SK-N-DZ (cell line): ENCODE results near the gene CMC2. TPM values are rescaled to one million over a fixed set of nuclear protein-coding genes. Genes with fewer than 3 reads are reported as not detected.

Experiments
- DNase-seq: peaks from one replicate; pipeline ENCODE4 v3.0.0-alpha.2; 2015; ENCODE audit warnings: low spot score
- polyA plus RNA-seq, 2 experiments: library from polyadenylated mRNA; depleted of rRNA; stranded (reverse); fragments of >200 nt; gene quantifications; 2 replicates each; pipeline ENCODE4 v1.2.3, GENCODE V29; 2014

The CMC2 gene
- 182 and 271 TPM in 2 replicates for polyA plus RNA-seq (2014; cell fraction: cytosol; rRNA removed)
- 107 and 121 TPM in 2 replicates for polyA plus RNA-seq (2014; cell fraction: nucleus; rRNA removed)

DNA sequence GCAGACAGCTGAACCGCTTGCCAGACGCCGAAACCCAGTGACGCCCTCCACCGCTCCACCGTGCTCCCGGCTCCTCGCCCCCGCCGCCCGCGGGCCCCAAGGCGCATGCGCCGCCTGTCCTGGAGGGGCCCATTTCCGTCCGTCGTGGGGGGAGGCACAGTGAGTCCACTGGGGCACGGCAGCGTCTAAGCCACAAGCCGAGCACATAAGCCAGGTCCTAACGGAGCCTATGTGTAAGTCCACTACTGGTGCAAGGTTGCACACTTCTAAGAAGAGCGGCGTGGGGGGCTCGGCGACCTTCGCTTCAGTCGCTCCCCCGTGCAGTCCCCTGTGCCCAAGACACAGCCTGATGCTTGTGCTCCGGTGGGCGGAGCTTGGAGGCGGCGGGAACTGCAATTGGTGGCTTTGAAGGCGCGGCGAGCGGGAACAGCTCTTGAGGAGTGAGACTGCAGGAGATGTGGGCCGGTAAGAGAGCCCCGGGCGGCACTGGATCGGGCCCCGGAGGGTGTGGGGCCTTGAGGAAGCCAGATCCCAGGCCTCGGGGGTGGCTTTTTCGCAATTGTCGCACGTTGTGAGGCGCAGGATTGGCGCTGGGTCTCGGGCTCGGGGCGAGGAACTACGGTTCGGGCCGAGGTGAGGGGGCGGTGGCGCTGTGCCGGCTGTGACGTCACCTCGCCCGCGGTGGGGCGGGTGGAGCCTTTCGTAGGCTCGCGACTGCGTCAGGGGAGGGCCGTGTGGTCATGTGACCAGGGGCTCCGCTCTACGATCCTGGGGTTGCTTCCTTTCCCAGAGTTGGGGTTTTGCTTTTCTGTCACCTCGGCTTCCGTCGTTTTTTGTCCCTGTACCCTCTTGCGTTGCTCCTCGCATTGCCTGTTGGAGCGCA, at the start of gene CMC2, which contains the start of gene CENPN:
Gene CMC2, minus strand, starts transcription at position 73 of the 883 bp plus-strand sequence. CDS start 9,491 bp downstream, outside the sequence.
Gene CENPN, plus strand, starts transcription at position 402 of the 883 bp plus-strand sequence. CDS start 4,726 bp downstream, outside the sequence.
- DNase-seq = peak; percentile 100

- DNase-seq = no peak
Observed at GRCh38 chr16:81053761-81054160, 47.1 kb upstream of the CMC2 start.

- no peak for DNase-seq
Observed at GRCh38 chr16:81042821-81043220, 36.1 kb upstream of the CMC2 start.

DNA sequence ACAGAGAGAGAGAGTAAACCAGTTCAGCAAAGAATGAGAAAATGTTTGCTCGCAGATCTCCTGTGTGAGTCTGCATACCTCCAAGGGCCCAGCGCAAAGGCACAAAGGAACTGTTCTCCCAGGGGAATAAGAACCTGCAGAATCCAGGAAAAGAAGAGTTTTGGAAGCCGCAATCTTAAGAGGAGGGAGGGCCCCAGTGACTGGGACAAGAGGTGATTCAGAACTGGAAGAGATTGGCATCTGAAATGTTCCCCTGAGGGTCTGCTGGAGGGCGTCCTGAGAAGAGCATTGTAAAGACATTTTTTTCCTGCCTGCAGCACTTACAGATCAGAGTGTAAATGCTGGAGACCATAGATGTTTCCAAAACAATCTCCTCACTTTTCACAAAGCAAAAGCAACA, 35.0 kb upstream of the CMC2 start:
- DNase-seq = no peak

GRCh38 chr16:81040842-81041241, 34.2 kb upstream of the CMC2 start:
- DNase-seq = no peak

- DNase-seq = peak; percentile 29
Observed at GRCh38 chr16:81040131-81040530, 33.4 kb upstream of the CMC2 start.

DNA sequence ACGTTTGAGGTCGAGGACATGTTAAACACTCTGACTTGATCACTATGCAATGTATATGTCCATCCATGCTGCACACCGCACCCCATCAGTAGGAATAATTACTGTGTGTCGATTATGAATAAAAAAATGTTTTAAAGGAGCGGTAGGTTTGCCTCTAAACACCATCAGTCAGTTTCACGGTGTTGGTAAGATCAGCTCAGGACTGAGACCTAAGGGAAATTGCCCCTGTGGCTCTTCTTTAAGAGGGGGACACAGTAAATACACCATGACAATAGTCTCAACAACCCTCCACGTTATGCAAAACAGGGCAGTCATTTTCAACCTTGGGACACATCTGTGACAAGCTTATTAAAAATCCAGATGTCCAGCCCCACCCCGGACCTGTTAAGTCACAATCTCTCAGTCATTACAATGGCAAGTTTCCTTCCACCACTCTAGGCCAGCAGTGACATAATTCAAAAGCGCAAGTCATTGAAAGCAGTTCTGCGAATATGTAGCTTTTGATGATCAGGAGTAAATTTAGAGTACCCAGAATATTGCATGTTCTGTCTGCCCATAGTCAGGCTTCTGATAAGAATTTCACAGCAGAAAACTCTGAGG, 30.2 kb upstream of the CMC2 start:
- DNase-seq = no peak

GRCh38 chr16:81035975-81036750, 29.5 kb upstream of the CMC2 start:
- DNase-seq = no peak

DNA sequence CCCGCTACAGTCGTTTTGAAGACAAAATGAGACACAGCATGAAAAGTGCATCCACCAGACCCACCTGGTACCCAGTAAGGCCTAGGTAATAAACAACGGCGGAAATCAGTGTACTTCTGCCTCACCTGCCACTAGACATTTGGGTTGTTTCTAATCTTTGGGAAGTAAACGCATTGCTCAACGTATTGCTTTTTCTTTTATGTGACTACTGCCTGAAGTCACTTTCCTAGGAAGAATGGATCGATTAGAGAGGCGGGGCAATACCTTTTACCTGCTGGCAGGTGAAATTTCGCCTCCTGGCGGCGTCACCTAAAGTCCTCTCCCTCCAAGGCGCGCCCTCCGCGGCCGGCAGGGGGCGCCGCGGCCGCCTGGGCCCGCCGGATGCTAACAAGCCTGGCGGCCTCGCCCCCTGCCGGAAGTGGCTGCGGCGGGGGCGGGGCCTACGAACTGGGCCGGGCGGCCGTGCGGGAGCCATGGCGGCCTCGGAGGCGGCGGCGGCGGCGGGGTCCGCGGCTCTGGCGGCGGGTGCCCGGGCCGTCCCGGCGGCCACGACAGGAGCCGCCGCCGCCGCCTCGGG, 28.8 kb upstream of the CMC2 start, which contains the start of gene ATMIN:
Gene ATMIN, plus strand, starts transcription at position 445 of the 577 bp plus-strand sequence. Its CDS starts 29 bp downstream, at position 474.
- peak; percentile 84 for DNase-seq

GRCh38 chr16:81029930-81030604, 23.4 kb upstream of the CMC2 start:
- no peak for DNase-seq

DNA sequence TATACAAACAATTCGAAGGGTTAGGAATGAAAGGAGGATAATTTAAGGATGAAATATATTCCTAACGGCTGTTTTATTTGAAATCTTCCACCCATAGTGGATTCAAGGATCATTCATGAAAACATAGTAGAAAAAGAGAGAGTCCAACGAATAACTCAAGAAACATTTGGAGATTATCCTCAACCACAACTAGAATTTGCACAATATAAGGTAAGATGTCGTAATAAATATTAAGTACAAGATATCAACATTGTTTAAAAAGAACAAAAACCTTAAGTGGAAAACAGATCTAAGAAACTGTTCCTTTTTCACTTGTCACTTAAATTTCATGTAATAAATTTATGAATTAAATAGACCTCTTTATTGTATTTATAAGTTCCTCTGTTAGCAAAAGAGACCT, 19.7 kb upstream of the CMC2 start:
- DNase-seq = no peak

GRCh38 chr16:81018496-81018895, 11.8 kb upstream of the CMC2 start:
- no peak for DNase-seq

- DNase-seq = no peak
Observed at GRCh38 chr16:81014672-81015071, 8.0 kb upstream of the CMC2 start.

DNA sequence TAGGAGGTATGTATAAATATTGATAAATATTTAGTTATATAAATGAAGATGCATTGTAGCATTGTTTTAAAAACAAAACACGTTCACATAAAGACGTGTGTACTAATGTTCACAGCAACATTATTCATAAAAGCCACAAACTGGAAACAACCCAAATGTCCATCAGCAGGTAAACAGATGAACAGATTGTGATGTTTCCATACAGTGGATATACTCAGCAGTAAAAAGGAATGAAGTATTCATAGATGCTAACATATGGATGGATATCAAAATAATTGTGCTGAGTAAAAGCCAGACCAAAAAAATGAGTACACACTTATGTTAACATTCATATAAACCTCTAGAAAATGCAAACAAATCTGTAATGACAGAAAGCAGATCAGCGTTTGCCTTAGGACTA, 6.3 kb upstream of the CMC2 start:
- no peak for DNase-seq

- DNase-seq = no peak
Observed at GRCh38 chr16:81008505-81008789, 1.8 kb upstream of the CMC2 start.

- no peak for DNase-seq
Observed at GRCh38 chr16:81006211-81006812, 373 bp downstream of the CMC2 start.

- DNase-seq = peak; percentile 26
Observed at GRCh38 chr16:81005610-81006161, 999 bp downstream of the CMC2 start.

- peak; percentile 66 for DNase-seq
Observed at GRCh38 chr16:81004646-81005353, 1.9 kb downstream of the CMC2 start.

DNA sequence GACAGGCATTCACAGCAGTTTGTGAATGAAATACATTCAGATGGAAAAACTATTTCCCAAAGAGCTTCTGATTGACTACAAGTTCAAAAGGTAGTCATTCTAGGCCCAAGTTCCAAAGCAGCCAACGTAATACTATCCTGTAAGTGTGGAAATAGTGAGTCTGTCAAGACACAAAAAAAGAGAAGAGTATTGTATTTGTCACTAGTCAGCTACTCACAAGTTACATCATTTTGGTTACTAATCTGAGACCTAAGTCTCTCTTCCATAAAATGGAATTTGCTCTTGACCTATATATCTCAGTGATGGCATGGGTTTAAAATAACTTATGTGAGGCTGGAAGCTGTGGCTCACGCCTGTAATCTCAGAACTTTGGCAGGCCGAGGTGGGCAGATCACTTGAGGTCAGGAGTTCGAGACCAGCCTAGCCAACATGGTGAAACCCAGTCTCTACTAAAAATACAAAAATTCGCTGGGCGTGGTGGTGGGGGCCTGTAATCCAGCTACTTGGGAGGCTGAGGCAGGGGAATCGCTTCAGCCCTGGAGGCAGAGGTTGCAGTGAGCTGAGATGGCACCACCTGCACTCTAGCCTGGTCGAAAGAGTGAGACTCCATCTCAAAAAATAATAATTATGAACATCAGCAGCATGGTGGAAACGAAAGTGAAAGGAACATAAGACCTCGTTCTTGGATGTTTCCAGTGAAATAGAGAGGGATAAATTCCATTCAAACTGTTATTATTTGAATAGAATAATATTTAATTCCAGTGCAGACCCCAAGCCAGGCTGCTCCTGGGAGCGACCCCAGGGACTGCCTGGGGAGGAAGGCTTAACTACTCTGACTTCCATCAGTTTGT, 2.9 kb downstream of the CMC2 start:
- no peak for DNase-seq
